GM12878 (cell line): Measurements from ENCODE around the gene MGMT. TPM values are rescaled to one million over a fixed set of nuclear protein-coding genes. Genes with fewer than 3 reads are reported as not detected.

Experiments used
- ATAC-seq: fragments of 200-7000 bp; cut with Tn5 transposase; 3 replicates; pipeline ENCODE4 v1.9.1; 2020; ENCODE audit warnings: mild to moderate bottlenecking, moderate library complexity
- BruUV-seq: library from RNA; stranded (reverse); fragments of 400-500 nt; replicated peaks from 2 replicates; lab custom pipeline; 2021; lab: Mats Ljungman, UMichigan
- CTCF ChIA-PET: fragments of 300-600 bp; sonication (Branson Sonifier 250); formaldehyde crosslinking; extraction: SDS; loops from one replicate; lab custom pipeline; 2021; ENCODE audit warnings: inconsistent platforms; lab: Yijun Ruan, JAX
- POLR2A ChIA-PET: fragments of 350-600 bp; formaldehyde crosslinking; extraction: SDS; loops from one replicate; lab custom pipeline; 2021; ENCODE audit warnings: inconsistent platforms; lab: Charles Lee
- RAD21 ChIA-PET: fragments of 300-600 bp; sonication (Branson Sonifier 250); formaldehyde crosslinking; loops from one replicate; lab custom pipeline; 2023; ENCODE audit warnings: antibody characterized with exemption; ENCODE audit not compliant: unreplicated experiment; lab: Charles Lee
- SMC1A ChIA-PET: fragments of 300-600 bp; sonication (Branson Sonifier 250); formaldehyde crosslinking; loops from one replicate; lab custom pipeline; 2023; ENCODE audit not compliant: unreplicated experiment, uncharacterized antibody; lab: Charles Lee
- DNase-seq: peaks from one replicate; pipeline ENCODE4 v3.0.0-alpha.2; 2011; ENCODE audit warnings: low read depth, low spot score
- FAIRE-seq: peaks from 3 replicates; lab custom pipeline; 2011; peaks lifted over from hg19 to GRCh38; lab: Jason Lieb, UNC
- H2AFZ ChIP-seq: 2 replicates; pipeline ENCODE4 v1.6.0; 2011; ENCODE audit warnings: low read depth, low read length, control low read depth; ENCODE audit not compliant: control insufficient read depth
- H3K27ac ChIP-seq: 2 replicates; pipeline ENCODE4 v1.5.1; 2011; ENCODE audit warnings: control low read depth; ENCODE audit not compliant: control insufficient read depth, insufficient read depth
- H3K27me3 ChIP-seq, 2 experiments: replicated peaks in 1 of 2; 2 replicates each; pipeline versions ENCODE4 v1.6.0 to v1.6.1; 2011; ENCODE audit warnings: low read length in 1 of 2; ENCODE audit not compliant: control insufficient read depth in 2 of 2, insufficient read depth in 2 of 2
- H3K36me3 ChIP-seq, 2 experiments: 2 replicates each; pipeline ENCODE4 v1.5.1; 2011; ENCODE audit warnings: low read length in 1 of 2; ENCODE audit not compliant: control insufficient read depth in 2 of 2, insufficient read depth in 2 of 2
- H3K4me1 ChIP-seq: 2 replicates; pipeline ENCODE4 v1.6.1; 2011; ENCODE audit warnings: mild to moderate bottlenecking, low read length, moderate library complexity, mixed read lengths; ENCODE audit not compliant: control insufficient read depth, insufficient read depth
- H3K4me2 ChIP-seq: 2 replicates; pipeline ENCODE4 v1.6.0; 2011; ENCODE audit warnings: control low read depth; ENCODE audit not compliant: control insufficient read depth, insufficient read depth
- H3K4me3 ChIP-seq: fragments of 200-600 bp; sonication (generic); 2 replicates; pipeline ENCODE4 v1.5.1; 2016
- H3K79me2 ChIP-seq: 2 replicates; pipeline ENCODE4 v1.6.0; 2011; ENCODE audit warnings: low read length; ENCODE audit not compliant: control insufficient read depth, insufficient read depth
- H3K9ac ChIP-seq: 2 replicates; pipeline ENCODE4 v1.8.0; 2011; ENCODE audit warnings: low read length, control low read depth, mixed read lengths; ENCODE audit not compliant: control insufficient read depth, insufficient read depth
- H3K9me3 ChIP-seq: replicated peaks from 3 replicates; pipeline ENCODE4 v1.5.1; 2011; ENCODE audit warnings: mild to moderate bottlenecking, low read length; ENCODE audit not compliant: control insufficient read depth, insufficient read depth
- H4K20me1 ChIP-seq: 2 replicates; pipeline ENCODE4 v1.6.0; 2011; ENCODE audit not compliant: control insufficient read depth, insufficient read depth
- BACH1 ChIP-seq: fragments of 450-650 bp; IDR thresholded peaks from 2 replicates; pipeline ENCODE4 v1.6.1; 2017; ENCODE audit warnings: mild to moderate bottlenecking, borderline replicate concordance
- E2F8 ChIP-seq: fragments of 450-650 bp; IDR thresholded peaks from 2 replicates; pipeline ENCODE4 v1.6.1; 2018; ENCODE audit warnings: mild to moderate bottlenecking, low read depth, moderate library complexity; ENCODE audit not compliant: partially characterized antibody
- HDAC2 ChIP-seq: fragments of 200-600 bp; sonication (generic); IDR thresholded peaks from 2 replicates; pipeline ENCODE4 v1.6.1; 2017
- IKZF2 ChIP-seq, 2 experiments: fragments of 450-650 bp; IDR thresholded peaks; 2 replicates each; pipeline ENCODE4 v1.6.1; 2017; ENCODE audit warnings: mild to moderate bottlenecking in 2 of 2, moderate library complexity in 2 of 2
- IRF4 ChIP-seq: IDR thresholded peaks from 2 replicates; pipeline ENCODE4 v1.6.1; 2011; ENCODE audit warnings: low read depth, low read length
- KDM1A ChIP-seq: fragments of 200-600 bp; sonication (generic); IDR thresholded peaks from 2 replicates; pipeline ENCODE4 v1.6.1; 2016; ENCODE audit warnings: borderline replicate concordance
- MEF2B ChIP-seq: fragments of 450-650 bp; IDR thresholded peaks from 2 replicates; pipeline ENCODE4 v1.6.1; 2018; ENCODE audit warnings: mild to moderate bottlenecking, moderate library complexity; ENCODE audit not compliant: partially characterized antibody, poor library complexity, severe bottlenecking
- PAX8 ChIP-seq: fragments of 450-650 bp; IDR thresholded peaks from 2 replicates; pipeline ENCODE4 v1.6.1; 2017; ENCODE audit warnings: mild to moderate bottlenecking, moderate library complexity
- STAT1 ChIP-seq: fragments of 450-650 bp; conservative IDR thresholded peaks from 2 replicates; pipeline ENCODE4 v1.6.1; 2014; ENCODE audit warnings: antibody characterized with exemption, mild to moderate bottlenecking
- STAT3 ChIP-seq: IDR thresholded peaks from 2 replicates; pipeline ENCODE4 v1.6.1; 2011; ENCODE audit warnings: low read depth, low read length, improper control_type of control experiment
- SUZ12 ChIP-seq: fragments of 200-600 bp; sonication (generic); IDR thresholded peaks from one replicate; pipeline ENCODE4 v1.6.1; 2018; ENCODE audit warnings: antibody characterized with exemption, mild to moderate bottlenecking; ENCODE audit not compliant: unreplicated experiment
- ZNF24 ChIP-seq: fragments of 450-650 bp; IDR thresholded peaks from 2 replicates; pipeline ENCODE4 v1.6.1; 2017; ENCODE audit warnings: antibody characterized with exemption, mild to moderate bottlenecking
- WGBS: methylation state at CpG from one replicate; pipeline ENCODE4 v1.1.6; 2016; ENCODE audit warnings: low lambda C conversion rate; ENCODE audit not compliant: insufficient replicate concordance, insufficient coverage; ENCODE audit errors: missing lambda C conversion rate; 5-methylcytosine and 5-hydroxymethylcytosine counted together
- in situ Hi-C: fragments of 300-500 bp; cut with MboI; formaldehyde crosslinking; loops from 9 replicates; pipeline ENCODE4 v1.14.3; 2018; ENCODE audit warnings: mixed read lengths
- intact Hi-C: fragments of 100-400 bp; cut with micrococcal nuclease; formaldehyde crosslinking; loops from one replicate; pipeline ENCODE4 v1.14.2; 2022; ENCODE audit not compliant: unreplicated experiment
- polyA plus RNA-seq, 11 experiments: library from polyadenylated mRNA; depleted of rRNA in 4 of 11; unstranded in 6 of 11; stranded (reverse) in 5 of 11; fragments of >200 nt; fragmentation: Nextera tagmentation in 4 of 11; fragmentation: Illumina TruSeq in 1 of 11; extraction: Ambion mirVana in 4 of 11; extraction: Trizol in 1 of 11; gene quantifications; 1 replicate in 1 of 11; 2 replicates in 10 of 11; pipeline versions ENCODE4 v1.2.1 to v1.2.3, GENCODE V29; 2011 to 2016; ENCODE audit warnings: inconsistent platforms in 2 of 11, missing spikeins in 2 of 11, low read depth in 1 of 11
- total RNA-seq, 4 experiments: library from RNA; depleted of rRNA in 3 of 4; stranded (reverse); fragments of >200 nt in 3 of 4; fragmentation: Illumina TruSeq in 1 of 4; extraction: Trizol in 1 of 4; gene quantifications; 2 replicates each; pipeline versions ENCODE4 v1.2.1 to v1.2.3, GENCODE V29; 2013 to 2021
- TF ChIP-seq, protein P1 (sequence below): IDR thresholded peaks from 2 replicates; pipeline ENCODE4 v1.6.1; 2011; ENCODE audit warnings: mild to moderate bottlenecking, low read depth, low read length, moderate library complexity; ENCODE audit not compliant: insufficient replicate concordance
- TF ChIP-seq, protein P2 (sequence below): fragments of 450-650 bp; IDR thresholded peaks from 2 replicates; pipeline ENCODE4 v1.6.1; 2017; ENCODE audit warnings: low read depth, mild to moderate bottlenecking, moderate library complexity

Gene MGMT
- total and polyA plus RNA-seq, 10 of the 15 experiments (the other 5 are each of a cell fraction or from before 2014, with no cell fraction given) = 0.16 to 24.2 (median 13.3) TPM

DNA sequence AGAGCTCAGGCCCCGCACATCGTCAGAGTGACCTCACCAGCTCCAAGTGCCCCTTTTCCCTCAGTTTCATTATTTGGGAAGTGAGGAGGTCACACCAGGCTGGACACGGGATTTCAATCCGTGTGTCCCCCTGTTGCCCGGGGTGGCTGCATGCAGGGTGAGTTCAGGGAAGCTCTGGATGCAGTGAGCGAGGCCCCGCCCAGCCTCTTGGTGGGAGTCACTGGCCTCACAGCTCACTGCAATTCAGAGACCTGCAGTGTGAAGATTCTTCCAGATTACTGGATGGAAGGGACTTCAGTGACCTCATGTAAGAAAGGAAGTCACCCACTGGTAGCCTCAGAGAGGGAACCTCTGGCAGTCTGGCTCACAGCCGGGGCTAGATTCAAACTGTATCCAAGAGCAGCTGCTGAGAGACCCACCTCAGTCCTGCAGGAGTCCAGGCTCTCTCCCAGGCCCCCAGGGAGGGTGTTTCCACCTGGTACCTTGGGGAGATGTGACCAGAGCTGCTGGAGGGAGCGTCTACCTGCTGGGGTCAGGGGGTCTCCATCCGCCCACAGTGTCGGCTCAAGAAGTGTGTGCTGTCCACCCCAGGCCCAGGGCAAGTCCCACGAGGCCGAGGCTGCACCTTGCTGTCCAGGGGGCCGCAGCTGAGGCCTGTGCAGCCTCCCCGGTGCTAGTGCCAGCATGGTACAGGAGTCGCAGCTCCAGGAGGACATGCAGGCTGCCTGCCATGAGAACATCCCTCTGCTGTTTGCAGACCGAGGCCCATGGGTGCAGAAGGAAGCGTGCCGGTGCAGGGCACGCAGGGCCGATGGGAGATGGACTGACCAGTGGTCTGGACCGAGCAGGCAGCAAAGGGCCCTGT lies 54.4 kb downstream of the MGMT start (continued):
- TF ChIP-seq MEF2B = no peak
- TF ChIP-seq IKZF2 (IDR thresholded peaks at IDR 0.05) = no peak
- TF ChIP-seq HDAC2 = no peak
- TF ChIP-seq, all 136 proteins: peak for 0

GRCh38 chr10:129522041-129522585 lies 55.1 kb downstream of the MGMT start:
- CTCF ChIA-PET = no interaction called here

More at GRCh38 chr10:129522041-129522585, 55.1 kb downstream of the MGMT start:
- ATAC-seq = no peak
- H3K79me2 ChIP-seq = no peaks in the 10 kb centered on the region
- H3K9ac ChIP-seq = no peak overlapping the region
- H4K20me1 ChIP-seq = no peaks in the 10 kb centered on the region
- DNase-seq = no peak
- no peaks in the 10 kb centered on the region; the same call in 2 of the 3 replicates for H3K9me3 ChIP-seq
- H3K4me2 ChIP-seq = no peak overlapping the region
- ChIA-PET RAD21 (no interaction called here), POLR2A (no interaction called here), SMC1A (no interaction called here)
- FAIRE-seq = no peak
- H3K4me1 ChIP-seq = no peaks in the 10 kb centered on the region
- TF ChIP-seq E2F8 = no peak
- TF ChIP-seq BACH1 = no peak
- TF ChIP-seq, protein P1, sequence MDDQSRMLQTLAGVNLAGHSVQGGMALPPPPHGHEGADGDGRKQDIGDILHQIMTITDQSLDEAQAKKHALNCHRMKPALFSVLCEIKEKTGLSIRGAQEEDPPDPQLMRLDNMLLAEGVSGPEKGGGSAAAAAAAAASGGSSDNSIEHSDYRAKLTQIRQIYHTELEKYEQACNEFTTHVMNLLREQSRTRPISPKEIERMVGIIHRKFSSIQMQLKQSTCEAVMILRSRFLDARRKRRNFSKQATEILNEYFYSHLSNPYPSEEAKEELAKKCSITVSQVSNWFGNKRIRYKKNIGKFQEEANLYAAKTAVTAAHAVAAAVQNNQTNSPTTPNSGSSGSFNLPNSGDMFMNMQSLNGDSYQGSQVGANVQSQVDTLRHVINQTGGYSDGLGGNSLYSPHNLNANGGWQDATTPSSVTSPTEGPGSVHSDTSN = no peak
- TF ChIP-seq KDM1A = no peak
- TF ChIP-seq SUZ12 = no peak
- no peak for TF ChIP-seq ZNF24
- TF ChIP-seq, protein P2, sequence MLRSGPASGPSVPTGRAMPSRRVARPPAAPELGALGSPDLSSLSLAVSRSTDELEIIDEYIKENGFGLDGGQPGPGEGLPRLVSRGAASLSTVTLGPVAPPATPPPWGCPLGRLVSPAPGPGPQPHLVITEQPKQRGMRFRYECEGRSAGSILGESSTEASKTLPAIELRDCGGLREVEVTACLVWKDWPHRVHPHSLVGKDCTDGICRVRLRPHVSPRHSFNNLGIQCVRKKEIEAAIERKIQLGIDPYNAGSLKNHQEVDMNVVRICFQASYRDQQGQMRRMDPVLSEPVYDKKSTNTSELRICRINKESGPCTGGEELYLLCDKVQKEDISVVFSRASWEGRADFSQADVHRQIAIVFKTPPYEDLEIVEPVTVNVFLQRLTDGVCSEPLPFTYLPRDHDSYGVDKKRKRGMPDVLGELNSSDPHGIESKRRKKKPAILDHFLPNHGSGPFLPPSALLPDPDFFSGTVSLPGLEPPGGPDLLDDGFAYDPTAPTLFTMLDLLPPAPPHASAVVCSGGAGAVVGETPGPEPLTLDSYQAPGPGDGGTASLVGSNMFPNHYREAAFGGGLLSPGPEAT = no peak
- TF ChIP-seq PAX8 = no peak
- TF ChIP-seq STAT3 = no peak
- TF ChIP-seq IRF4 = no peak
- TF ChIP-seq STAT1 = no peak
- in situ Hi-C loops = no loop called here
- no peaks in the 10 kb centered on the region for H3K27me3 ChIP-seq
- intact Hi-C loops = no loop called here
- H3K4me3 ChIP-seq = no peak overlapping the region
- no peaks in the 10 kb centered on the region for H3K36me3 ChIP-seq
- no TSS peak for BruUV-seq
- WGBS = 92% methylated on average over 7 of the region's 7 CpGs
- no peak overlapping the region for H3K27ac ChIP-seq
- no peak overlapping the region for H2AFZ ChIP-seq
